ENCODE results near the gene MYO18B.

Gene MYO18B

DNA sequence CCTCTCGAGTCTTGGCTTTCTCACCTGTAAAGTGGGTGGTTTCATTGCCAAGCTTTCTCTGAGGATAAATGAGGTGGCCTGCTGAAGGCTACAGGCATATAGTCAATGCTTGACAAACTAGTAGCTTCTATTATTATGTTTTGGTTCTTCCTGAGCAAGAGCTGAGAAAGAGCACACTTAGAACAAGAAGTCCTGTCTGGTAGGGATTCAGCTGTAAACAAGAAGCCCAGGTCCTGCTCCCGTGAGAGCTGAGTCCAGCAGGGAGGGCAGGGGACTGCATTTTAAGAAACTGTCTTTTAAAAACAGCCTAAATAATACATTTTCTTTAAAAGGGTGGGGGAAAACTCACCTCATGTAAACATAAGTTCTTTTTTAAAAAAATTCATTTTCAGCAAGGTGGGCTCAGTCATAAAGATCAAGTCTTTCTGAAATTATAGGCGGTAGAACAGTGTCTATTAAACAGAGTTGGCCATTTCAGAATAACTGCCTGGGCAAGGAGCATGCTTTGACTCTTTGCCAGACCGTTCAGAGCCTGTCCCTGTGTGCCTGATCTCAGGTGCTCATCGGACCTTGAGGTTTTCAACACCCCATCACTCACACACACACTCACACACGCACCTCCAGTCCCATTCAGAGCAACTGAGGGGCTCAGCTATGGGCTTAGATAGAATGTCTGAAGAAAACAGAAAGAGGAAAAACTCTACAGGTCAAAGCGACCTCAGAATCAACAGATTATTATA lies 29.2 kb upstream of the MYO18B start:
- DNase-seq, result no peak

DNA sequence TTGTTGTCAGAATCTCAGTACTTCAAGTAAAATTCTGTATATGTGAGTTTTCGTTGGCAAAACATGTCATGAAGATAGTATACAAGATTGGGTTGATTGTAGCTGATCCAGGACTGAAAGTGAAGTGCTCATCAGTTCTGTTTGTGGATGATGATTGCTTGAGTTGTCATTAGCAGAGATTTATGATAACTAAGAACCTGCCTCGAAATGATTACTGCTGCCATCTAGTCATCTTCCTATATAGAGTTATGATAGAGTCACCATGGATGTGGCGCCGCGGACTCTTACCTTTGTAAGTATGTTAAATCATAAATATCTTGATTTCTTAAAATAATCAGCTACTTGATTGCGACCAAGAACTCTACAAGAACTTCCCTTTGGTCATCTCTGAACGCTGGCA lies 27.9 kb upstream of the MYO18B start:
- DNase-seq, result no peak

DNA sequence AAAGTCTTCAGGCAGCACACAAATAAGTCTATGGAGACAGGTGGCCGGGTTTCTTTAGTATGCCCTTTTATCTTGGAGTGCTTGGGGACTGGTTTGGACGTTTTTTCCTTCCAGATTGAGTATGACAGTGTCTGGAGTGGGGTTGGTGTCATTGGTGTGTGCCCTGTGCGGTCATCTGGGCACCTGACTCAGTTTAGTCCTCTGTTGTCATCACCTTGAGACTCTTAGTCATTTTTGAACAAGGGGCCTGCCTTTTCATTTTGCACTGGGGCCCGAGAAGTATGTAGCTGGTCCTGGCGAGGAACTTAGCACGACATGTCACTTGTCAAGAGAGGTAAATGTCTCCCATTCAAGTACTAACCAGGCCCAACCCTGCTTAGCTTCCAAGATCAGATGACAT lies 27.2 kb upstream of the MYO18B start:
- DNase-seq, result no peak

DNA sequence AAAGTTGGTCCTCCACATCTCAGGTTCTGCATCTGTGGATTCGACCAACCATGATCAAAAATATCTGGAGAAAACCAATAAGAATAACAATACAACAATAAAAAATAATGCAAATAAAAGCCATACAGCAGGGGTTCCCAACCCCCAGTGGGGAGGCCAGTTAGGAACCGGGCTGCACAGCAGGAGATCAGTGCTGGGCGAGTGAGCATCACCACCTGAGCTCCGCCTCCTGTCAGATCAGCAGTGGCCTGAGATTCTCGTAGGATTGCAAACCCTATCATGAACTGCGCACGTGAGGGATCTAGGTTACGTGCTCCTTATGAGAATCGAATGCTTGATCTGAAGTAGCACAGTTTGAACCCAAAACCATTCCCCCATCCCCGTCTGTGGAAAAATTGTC lies 25.4 kb upstream of the MYO18B start:
- no peak for DNase-seq

DNA sequence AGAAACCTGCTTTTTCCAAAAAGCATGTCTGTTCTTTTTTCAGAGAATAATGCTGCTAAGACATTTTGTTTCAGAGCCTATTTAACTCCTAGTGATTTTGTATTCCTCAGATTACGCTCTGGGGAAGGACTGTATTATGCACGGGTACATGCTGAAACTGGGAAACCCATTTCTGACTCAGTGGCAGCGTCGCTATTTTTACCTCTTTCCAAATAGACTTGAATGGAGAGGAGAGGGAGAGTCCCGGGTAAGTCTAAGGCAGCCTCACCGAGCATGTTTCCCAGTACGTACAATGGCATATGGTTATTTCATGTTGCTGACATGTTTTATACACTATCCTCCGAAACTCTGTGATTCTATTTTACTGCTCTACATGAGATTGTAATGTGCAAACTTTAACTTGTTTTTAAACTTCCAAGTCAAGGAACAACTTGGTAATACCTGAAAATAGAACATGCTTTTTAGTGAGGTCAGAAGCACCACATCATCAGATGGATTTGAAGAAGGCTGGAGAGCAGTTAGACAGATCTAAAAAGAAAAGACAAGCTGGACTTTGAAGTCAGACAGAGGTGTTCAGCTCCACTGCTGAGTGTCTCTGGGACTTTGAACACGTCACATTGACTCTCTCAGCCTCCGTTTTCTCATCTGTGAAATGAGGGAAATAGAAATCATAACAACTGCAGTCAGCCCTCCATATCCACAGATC lies 23.7 kb upstream of the MYO18B start:
- DNase-seq, result no peak

DNA sequence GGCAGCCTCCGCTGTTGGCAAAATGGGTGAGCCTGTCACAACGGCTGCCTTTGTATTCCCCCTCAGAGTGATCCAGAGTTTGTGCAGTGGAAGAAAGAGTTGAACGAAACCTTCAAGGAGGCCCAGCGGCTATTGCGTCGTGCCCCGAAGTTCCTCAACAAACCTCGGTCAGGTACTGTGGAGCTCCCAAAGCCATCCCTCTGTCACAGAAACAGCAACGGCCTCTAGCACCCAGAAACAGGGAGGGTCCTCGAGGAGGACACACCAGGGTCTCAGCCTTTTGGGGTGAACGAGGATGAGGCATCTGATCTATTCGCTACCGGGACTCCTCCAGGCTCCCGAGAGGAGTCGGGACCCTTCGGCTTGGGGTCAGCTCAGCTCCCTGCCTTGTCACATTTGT lies 19.8 kb upstream of the MYO18B start:
- DNase-seq, result no peak

DNA sequence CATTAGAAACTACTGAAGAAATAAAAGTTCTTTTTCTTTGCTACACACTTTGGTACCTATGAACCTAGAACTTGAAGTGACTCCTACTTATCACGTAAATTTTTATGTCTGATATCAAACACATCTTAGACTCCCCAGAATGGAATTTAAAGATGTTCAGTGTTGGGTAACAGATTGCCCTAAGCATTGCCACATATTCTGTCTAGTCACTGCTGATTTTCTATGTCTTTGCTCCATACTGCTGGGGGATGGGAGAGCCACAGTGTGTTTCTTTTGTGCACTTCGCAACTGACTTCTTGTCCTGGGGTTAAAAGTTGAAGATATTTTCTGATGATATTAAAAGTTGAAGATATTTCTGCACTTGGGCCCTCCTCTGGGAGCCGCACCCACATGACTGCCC lies 19.4 kb upstream of the MYO18B start:
- no peak for DNase-seq

DNA sequence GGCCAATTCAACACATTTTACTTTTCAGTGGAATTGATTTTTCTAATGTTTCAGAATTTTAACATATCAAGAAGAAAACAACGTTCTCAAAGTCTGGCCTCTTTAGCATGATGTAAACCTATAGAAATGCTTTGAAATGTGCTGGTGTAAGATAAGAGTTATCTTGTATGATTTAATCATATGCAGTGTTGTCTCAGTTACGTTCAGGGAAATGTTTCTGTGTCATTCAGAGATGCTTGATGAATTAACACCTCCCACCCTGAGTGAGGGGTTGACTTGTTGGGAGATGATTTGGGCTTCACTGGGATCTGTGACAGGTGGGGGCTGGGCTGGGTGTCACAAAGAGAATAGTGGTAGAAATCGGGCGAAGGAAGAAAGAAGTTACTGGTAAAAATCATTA lies 15.7 kb upstream of the MYO18B start:
- DNase-seq, result no peak

DNA sequence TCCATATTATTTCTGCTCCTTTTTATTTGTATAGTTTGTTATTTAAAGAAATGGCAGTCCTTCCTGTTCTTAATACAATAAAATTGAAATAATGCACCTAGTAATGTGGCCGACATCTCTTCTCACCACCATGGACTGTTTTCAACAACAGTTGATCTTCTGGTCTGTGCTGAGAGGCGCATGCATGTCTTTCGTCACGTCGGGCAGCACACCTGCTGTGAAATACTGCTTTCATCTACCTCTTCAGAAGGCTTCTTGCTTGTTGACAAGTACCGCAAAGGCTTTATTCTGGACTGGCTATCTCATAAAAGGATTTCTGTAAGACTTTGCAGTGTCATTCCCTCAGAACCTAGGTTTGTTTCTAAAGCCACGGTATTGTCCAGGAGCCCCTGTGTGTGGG lies 13.9 kb upstream of the MYO18B start:
- no peak for DNase-seq

DNA sequence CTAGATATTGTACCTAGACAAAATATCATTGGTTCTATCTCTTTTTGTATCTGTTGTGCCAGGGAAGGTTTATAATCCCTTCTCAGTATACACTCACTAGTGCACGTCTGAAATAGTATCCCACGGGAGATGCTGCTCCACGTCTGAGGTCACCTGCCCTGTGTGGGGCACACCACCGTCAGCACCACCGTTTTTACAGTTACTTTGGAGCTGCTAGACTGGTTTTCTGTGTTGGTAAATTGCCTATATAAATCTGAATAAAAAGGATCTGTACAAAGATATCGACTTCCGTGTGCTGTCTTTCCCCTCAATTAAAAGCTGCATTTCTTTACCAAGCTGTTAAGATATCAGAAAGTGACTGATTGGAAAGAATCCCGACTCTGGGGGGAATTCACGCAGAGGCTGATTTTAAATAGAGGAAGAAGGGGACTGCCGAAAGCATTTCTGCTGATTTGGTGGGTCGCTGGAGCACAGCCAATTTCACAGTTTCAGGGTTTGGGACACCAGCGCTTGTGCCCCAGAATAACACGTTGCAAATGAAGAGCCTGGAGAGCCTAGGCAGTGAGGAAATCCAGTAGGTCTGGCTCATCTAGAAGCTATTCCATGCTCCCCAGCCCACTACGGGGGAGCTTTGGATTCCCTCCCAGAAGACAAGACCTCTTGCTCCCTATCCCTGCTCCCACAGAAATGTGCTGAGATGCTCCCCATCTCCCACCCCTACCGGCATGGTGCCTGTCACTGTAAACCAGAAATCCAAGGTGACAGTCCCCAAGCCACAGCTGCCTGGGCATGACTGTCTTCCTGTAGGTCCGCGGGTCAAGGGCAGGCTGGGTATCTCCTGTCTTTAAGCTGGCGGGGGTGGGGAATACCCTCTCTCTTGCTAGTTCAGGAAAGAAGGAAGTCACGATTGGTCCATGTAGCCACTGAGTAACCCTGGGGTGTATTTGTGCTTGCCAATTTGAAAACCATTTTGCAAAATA lies 12.7 kb upstream of the MYO18B start:
- DNase-seq, result no peak

DNA sequence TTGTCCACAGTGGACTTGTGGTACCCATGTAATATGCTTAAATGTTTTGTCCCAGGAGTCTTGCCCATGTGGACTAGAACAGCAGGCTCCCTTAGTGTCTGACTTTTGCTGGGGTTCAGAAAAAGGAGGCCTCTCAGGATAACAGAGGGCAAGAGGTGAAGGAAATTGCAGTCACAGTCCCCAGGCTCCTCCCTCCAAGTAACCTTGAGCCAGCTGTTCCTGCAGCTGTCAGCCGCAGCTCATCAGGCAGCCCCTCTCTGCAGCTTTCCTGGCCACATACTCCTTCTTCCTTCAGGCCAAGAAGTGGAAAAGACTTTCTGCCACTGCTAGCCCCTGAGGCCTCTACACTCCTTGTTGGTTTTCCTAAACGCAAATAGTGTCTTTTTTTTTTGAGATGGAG lies 6.3 kb upstream of the MYO18B start:
- no peak for DNase-seq

DNA sequence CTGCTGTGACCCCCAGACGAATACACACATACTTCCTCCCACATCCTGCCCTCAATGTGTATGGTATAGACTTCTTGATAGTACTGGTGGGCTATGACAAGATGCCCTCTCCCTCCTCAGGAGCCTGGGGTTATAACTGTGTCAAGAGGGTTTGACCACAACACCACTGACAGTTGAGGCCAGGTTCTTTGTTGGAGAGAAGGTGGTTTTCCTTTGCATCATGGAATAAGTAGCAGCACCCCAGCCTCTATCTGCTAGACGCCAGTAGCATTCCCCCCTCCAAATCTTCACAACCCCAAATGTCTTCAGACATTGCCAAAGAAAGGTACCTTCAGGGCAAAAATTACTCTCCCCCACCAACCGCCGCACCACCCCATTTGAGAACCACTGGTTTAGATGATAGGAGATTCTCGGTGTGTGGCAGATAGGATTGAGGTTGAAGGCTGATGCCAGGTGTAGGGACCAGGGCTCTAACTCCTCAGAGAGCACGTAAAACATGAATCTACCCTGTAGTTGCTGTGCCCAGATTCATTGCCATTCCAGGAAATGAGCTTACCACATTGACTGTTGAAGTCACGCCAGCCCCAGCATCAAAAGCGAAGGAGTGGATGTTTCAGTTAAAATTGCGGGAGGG lies 5.5 kb upstream of the MYO18B start:
- no peak for DNase-seq

DNA sequence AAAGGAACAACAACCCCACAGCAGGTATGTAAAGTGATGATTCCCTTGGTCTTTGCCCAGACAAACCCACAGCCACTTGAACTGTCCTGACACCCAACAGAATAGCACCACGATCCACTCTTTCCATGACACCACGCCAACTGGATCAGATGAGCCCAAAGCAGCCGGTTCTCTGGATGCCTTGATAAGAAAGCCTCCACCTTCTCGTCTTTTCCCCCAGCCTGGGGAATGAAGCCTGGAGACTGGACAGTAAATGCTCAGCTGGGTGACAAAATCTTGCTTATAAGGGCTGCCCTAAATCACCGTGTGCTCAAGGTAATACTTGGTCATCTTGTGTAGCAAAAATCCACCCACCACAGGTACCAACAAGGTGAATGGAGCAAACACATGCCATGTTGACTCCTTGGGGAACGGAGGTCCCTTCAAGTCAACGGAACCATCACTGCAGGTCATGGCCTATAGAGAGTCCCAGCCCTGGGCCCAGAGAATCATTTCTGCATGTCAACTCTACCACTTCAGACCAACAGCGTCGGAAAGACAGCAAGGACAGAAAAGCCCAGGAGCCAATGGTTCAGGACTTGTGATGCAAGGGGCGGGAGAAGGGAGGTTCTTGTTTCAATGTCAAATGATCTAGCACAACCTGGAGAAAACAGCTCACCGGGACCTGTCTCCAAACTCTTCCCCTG lies 2.2 kb upstream of the MYO18B start:
- DNase-seq, result no peak

DNA sequence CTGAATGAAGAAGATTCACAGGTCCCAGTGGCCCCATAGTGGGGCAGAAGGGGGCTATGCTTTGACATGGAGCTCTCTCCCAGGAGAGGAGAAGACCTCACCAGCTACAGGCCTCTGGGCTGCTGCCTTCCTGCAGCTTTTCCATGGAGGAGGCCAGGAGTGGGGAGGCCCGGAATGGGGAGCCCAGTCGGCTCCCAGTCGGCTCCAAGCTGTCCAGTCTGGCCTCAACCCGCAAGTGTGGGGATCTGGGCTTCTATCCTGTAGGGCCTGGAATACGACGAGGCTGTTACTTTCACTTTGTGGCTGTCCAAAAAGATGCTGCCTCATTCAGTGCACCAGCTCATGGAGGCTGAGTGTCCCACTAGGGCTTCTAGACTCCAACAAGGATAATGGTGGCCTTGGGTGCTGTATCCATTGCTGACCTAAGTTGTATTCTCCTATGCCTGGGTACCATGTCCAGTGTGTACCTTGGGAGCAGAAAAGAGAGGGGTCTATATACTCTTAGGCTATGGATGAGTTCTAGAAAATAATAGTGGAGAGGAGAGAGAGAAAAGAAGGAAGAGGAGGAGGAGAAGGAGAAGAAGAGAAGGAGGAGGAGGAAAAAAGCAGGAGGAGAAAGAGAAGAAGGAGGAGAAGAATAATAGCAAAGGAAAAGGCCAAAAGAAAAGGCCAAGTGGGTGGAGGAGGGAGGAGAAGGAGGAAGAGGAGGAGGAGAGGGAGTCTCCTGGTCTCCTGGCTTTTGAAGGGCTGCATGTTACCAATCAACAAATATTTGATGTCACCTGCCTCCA lies 1.1 kb downstream of the MYO18B start:
- DNase-seq, result no peak

DNA sequence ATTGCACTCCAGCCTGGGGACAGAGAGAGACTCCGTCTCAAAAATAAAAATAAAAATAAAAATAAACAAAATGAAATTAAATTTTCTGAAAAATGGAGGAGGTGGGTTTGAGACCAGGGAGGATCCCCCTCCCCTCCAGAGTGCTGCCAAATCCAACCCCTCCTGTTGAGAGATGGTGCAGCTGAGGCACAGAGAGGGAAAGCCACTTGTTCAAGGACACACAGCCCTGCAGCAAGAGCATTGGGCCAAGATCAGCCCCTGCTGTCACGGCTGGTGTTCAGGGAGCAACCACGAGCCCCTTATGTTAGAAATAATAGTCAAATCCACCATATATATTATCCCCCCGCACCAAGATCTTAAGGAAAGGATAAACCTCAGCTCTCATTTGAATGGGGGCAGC lies 2.7 kb downstream of the MYO18B start:
- DNase-seq, result no peak

DNA sequence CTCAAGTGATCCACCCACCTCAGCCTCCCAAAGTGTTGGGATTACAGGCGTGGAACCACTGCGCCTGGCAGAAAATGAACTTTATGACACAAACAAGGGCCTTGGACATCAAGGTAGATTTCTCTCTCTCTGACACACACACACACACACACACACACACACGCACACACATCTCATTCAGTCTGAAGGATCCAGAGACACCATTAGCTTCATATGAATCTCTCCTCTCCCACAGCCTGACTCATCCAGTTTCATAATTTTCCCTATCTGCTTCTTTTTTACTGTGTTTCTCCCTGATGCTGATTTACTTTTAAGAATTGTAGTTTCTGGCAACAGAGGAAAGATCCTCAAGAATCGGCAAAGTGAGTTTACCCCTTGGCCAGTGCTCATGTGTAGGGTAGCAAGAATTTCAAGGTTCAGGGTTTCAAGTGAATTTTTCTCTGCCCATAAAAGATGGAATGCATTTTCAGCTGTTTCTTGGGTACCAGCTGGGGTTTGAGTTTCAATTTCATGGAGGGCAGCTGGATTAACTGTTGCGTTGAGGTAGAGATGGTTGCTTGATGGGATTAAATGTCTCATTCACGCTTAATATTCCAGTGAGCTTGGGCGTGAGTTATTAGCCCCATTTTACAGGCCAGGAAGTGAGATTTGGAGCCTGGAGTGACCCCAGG lies 3.5 kb downstream of the MYO18B start:
- DNase-seq, result no peak

DNA sequence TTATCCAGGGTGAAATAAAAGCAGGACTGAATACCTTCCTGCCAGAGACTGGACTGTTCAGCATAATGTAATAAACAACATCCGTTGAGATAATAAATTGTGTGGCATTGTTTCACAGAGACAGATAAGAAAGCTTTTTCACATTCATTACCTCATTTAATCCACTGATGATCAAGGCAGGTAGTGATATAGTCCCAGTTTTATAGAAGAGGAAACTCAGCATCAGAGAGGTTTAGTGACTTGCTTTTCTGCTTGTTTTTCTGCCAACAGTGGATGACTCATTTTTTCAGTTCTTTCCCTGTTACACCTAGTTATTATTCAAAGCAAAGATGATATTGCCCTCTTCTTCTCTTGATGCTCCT lies 4.0 kb downstream of the MYO18B start:
- DNase-seq, result no peak

DNA sequence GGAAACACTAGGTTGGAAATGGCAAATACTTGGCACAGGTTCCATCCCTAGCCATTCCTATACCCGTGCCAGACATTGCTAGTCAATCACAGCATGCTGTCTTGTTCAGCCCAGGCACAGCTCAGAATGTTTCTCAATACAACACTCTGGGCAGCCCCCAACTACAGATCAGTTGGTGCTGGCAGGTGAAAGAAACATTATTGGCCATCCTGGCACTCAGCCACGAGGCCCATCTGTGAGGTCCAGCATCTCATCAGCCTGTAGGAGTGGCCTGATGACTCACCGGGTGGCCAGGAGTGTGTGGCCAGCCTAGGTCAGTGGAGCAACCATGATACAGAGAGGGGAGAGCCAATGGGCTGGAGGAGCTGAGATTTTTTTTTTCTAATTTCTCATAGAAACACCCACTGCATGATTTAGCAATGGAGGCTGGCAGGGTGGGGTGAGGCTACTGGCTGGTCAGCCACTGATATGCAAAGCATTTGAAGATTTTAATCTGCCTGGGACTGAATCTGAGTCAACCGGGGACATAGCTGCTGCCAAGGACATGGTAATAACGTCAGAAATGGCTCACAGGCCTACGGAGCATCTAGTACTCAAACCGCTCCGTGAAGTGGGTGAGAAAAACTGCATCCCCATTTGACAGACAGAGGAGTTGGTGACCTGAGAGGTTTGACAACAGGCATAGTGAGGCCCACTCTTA lies 5.4 kb downstream of the MYO18B start:
- DNase-seq, result no peak

DNA sequence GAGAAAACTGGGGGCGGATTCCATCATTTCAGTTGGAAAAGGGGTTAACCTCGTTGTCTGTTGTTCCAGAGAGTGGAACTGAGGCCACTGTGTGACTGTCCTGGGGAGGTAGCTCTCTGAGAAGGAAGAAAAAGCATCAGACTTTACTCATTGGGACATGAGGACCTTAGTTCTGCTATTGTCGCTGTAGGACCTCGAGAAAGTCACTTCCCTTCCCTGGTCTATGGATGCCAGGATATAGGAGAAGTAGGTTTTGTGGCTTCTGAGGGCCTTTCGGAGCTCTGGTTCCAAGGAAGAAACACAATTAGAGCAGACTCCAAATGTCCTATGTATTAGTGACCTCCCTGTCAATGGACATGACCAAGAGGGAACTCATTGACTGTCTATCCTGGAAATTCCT lies 6.2 kb downstream of the MYO18B start:
- DNase-seq, result no peak

DNA sequence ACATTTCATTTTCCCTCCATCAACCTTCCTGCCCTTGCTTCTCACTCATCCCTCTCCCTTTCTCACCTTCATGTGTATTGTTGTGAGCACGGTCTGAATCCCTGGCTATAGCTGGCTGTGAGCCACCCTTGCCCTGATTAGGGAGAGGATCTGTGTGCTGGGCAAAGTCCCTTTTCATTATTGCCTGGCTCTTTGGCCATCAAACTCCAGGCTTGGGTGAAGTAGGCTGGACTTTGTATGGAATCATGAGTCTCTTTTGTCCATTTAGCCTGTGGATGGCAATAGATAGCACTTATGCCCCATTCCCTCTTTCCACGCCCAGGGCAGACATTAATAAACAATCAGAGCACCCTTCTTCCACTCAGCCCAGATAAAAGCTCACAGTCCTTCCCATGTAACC lies 6.7 kb downstream of the MYO18B start:
- DNase-seq, result no peak

Measured in NCI-H1694 (cell line).